A549 (cell line): ENCODE data around the gene B3GALT4. TPM values are rescaled to one million over a fixed set of nuclear protein-coding genes. Genes with fewer than 3 reads are reported as not detected.

ENCODE experiments used
- ATAC-seq, 2 experiments: fragments of 200-7000 bp in 1 of 2; fragments of >200 bp in 1 of 2; cut with Nextera tagmentation in 1 of 2; cut with Tn5 transposase in 1 of 2; 3 replicates each; pipeline versions ENCODE4 v1.8.0 to v1.9.1; 2018 to 2020; ENCODE audit warnings: mild to moderate bottlenecking in 1 of 2, moderate library complexity in 1 of 2
- CTCF ChIA-PET: fragments of 300-600 bp; sonication (Branson Sonifier 250); formaldehyde crosslinking; extraction: SDS; loops from one replicate; lab custom pipeline; 2021; ENCODE audit warnings: antibody characterized with exemption, inconsistent platforms; lab: Yijun Ruan, JAX
- POLR2A ChIA-PET: fragments of 350-600 bp; formaldehyde crosslinking; extraction: SDS; loops from one replicate; lab custom pipeline; 2021; ENCODE audit warnings: antibody characterized with exemption, inconsistent platforms; lab: Yijun Ruan, JAX
- DNase-seq, 2 experiments: peaks; one replicate each; pipeline versions ENCODE4 v3.0.0 to v3.0.0-alpha.2; 2011 to 2016; ENCODE audit warnings: low read depth in 1 of 2, low spot score in 1 of 2
- FAIRE-seq: peaks from 2 replicates; lab custom pipeline; 2011; peaks lifted over from hg19 to GRCh38; lab: Jason Lieb, UNC
- H3K27ac ChIP-seq, 2 experiments: fragments of >200 bp; sonication (Bioruptor Twin); formaldehyde crosslinking; 3 replicates each; pipeline ENCODE4 v1.5.1; 2016 to 2017
- H3K4me1 ChIP-seq: fragments of >200 bp; sonication (Bioruptor Twin); formaldehyde crosslinking; 3 replicates; pipeline ENCODE4 v1.6.1; 2016
- H3K4me2 ChIP-seq: fragments of >200 bp; sonication (Bioruptor Twin); formaldehyde crosslinking; 3 replicates; pipeline ENCODE4 v1.6.1; 2016
- H3K4me3 ChIP-seq: fragments of >200 bp; sonication (Bioruptor Twin); formaldehyde crosslinking; 3 replicates; pipeline ENCODE4 v1.5.1; 2016
- H3K9me3 ChIP-seq: fragments of >200 bp; sonication (Bioruptor Twin); formaldehyde crosslinking; 3 replicates; pipeline ENCODE4 v1.6.1; 2016
- CEBPB ChIP-seq, 2 experiments: fragments of >200 bp in 1 of 2; sonication (Bioruptor Twin) in 1 of 2; formaldehyde crosslinking in 1 of 2; IDR thresholded peaks; 2 replicates each; pipeline ENCODE4 v1.6.1; 2012 to 2016
- EHF ChIP-seq: fragments of 250-450 bp; sonication (Bioruptor Pico); IDR thresholded peaks from 2 replicates; pipeline ENCODE4 v1.5.0; 2020; ENCODE audit warnings: mild to moderate bottlenecking
- EHMT2 ChIP-seq: fragments of 200-600 bp; sonication (generic); IDR thresholded peaks from 2 replicates; pipeline ENCODE4 v1.6.1; 2016; ENCODE audit warnings: antibody characterized with exemption, low read depth, mild to moderate bottlenecking, moderate library complexity
- ESRRA ChIP-seq: fragments of 150-350 bp; IDR thresholded peaks from 2 replicates; pipeline ENCODE4 v1.6.1; 2014; ENCODE audit warnings: mild to moderate bottlenecking, low read length, borderline replicate concordance
- FOSB ChIP-seq: fragments of 250-450 bp; sonication (Bioruptor Pico); IDR thresholded peaks from 2 replicates; pipeline ENCODE4 v1.5.0; 2020; ENCODE audit warnings: mild to moderate bottlenecking, moderate library complexity
- HEYL ChIP-seq: fragments of 250-450 bp; sonication (Bioruptor Pico); IDR thresholded peaks from 2 replicates; pipeline ENCODE4 v1.8.0; 2021; ENCODE audit warnings: mild to moderate bottlenecking, moderate library complexity
- HOXB13 ChIP-seq: fragments of 250-450 bp; sonication (Bioruptor Pico); IDR thresholded peaks from 2 replicates; pipeline ENCODE4 v1.5.0; 2020; ENCODE audit warnings: low read depth, mild to moderate bottlenecking, moderate library complexity
- JUN ChIP-seq, 2 experiments: fragments of >200 bp; sonication (Bioruptor Twin); formaldehyde crosslinking; IDR thresholded peaks; 2 replicates in 1 of 2; 3 replicates in 1 of 2; pipeline ENCODE4 v1.6.1; 2016 to 2017
- JUNB ChIP-seq: fragments of >200 bp; sonication (Bioruptor Twin); formaldehyde crosslinking; IDR thresholded peaks from 2 replicates; pipeline ENCODE4 v1.6.1; 2016
- MAFK ChIP-seq: fragments of 450-650 bp; IDR thresholded peaks from 2 replicates; pipeline ENCODE4 v1.6.1; 2014; ENCODE audit not compliant: partially characterized antibody
- NFE2L2 ChIP-seq: fragments of 150-350 bp; conservative IDR thresholded peaks from 2 replicates; pipeline ENCODE4 v1.6.1; 2014; ENCODE audit warnings: low read length
- NPAS2 ChIP-seq: fragments of 250-450 bp; sonication (Bioruptor Pico); IDR thresholded peaks from 2 replicates; pipeline ENCODE4 v1.8.0; 2022; ENCODE audit warnings: mild to moderate bottlenecking, moderate library complexity, borderline replicate concordance
- NR3C1 ChIP-seq: fragments of >200 bp; sonication (Bioruptor Twin); formaldehyde crosslinking; IDR thresholded peaks from 3 replicates; pipeline ENCODE4 v1.6.1; 2017
- POLR2A ChIP-seq: IDR thresholded peaks from 2 replicates; pipeline ENCODE4 v1.6.1; 2012; ENCODE audit warnings: mild to moderate bottlenecking, low read length
- POLR2AphosphoS2 ChIP-seq: conservative IDR thresholded peaks from 2 replicates; pipeline ENCODE4 v1.6.1; 2012; ENCODE audit warnings: low read length, improper control_type of control experiment, inconsistent platforms
- RFX5 ChIP-seq: fragments of 450-650 bp; IDR thresholded peaks from 2 replicates; pipeline ENCODE4 v1.7.1; 2014; ENCODE audit warnings: antibody characterized with exemption, mild to moderate bottlenecking, moderate library complexity
- RNF2 ChIP-seq: fragments of 200-600 bp; sonication (generic); IDR thresholded peaks from 2 replicates; pipeline ENCODE4 v1.6.1; 2016; ENCODE audit warnings: low read depth, mild to moderate bottlenecking, antibody characterized with exemption, moderate library complexity, borderline replicate concordance
- SMC3 ChIP-seq: fragments of >200 bp; sonication (Bioruptor Twin); formaldehyde crosslinking; IDR thresholded peaks from 3 replicates; pipeline ENCODE4 v1.6.1; 2018; ENCODE audit warnings: inconsistent platforms
- SREBF2 ChIP-seq: fragments of 450-650 bp; IDR thresholded peaks from 2 replicates; pipeline ENCODE4 v1.6.1; 2014; ENCODE audit warnings: mild to moderate bottlenecking, moderate library complexity
- TFCP2L1 ChIP-seq: fragments of 250-450 bp; sonication (Bioruptor Pico); IDR thresholded peaks from 2 replicates; pipeline ENCODE4 v1.5.0; 2021; ENCODE audit warnings: mild to moderate bottlenecking
- ZC3H11A ChIP-seq: fragments of 450-650 bp; IDR thresholded peaks from 2 replicates; pipeline ENCODE4 v1.6.1; 2014; ENCODE audit warnings: antibody characterized with exemption, mild to moderate bottlenecking
- WGBS: methylation state at CpG from one replicate; pipeline ENCODE4 v1.1.6; 2017; ENCODE audit errors: missing lambda C conversion rate; 5-methylcytosine and 5-hydroxymethylcytosine counted together
- polyA plus RNA-seq, 4 experiments: library from polyadenylated mRNA; depleted of rRNA in 3 of 4; stranded (reverse); fragments of >200 nt; fragmentation: RNase III in 1 of 4; extraction: RNeasy Plus Mini Kit Qiagen cat#74134 plus additional on column Dnase treatment in 1 of 4; gene quantifications; 2 replicates in 3 of 4; 3 replicates in 1 of 4; pipeline ENCODE4 v1.2.3, GENCODE V29; 2011 to 2017
- TF ChIP-seq, protein P1 (sequence below): fragments of 150-350 bp; IDR thresholded peaks from 2 replicates; pipeline ENCODE4 v1.6.1; 2014; ENCODE audit warnings: low read depth, mild to moderate bottlenecking, low read length
- TF ChIP-seq, protein P2 (sequence below): IDR thresholded peaks from 2 replicates; pipeline ENCODE4 v1.6.1; 2012
- TF ChIP-seq, protein P3 (sequence below): fragments of >200 bp; sonication (Bioruptor Twin); formaldehyde crosslinking; IDR thresholded peaks from 3 replicates; pipeline ENCODE4 v1.6.1; 2016
- TF ChIP-seq, protein P4 (sequence below): fragments of 450-650 bp; IDR thresholded peaks from 2 replicates; pipeline ENCODE4 v1.6.1; 2014; ENCODE audit warnings: antibody characterized with exemption
- TF ChIP-seq, protein P5 (sequence below): IDR thresholded peaks from 2 replicates; pipeline ENCODE4 v1.6.1; 2012

Gene B3GALT4
- polyA plus RNA-seq, 2 of the 4 experiments (the other 2 are of a cell fraction): 0.27 to 0.54 TPM

DNA sequence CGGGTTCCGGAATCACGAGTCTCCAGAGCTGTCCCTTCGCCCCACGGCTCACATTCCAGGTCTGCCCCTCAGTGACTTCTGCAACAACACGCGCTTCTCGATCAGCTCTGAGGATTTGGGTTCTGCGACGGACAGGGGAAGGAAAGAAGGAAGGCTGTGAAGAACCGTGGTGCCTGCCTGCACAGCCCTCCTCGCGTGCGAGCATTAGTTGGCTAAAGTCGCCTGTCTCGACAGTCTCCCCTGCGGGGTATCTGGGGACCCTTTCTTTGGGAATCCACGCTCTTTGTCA is 28.3 kb upstream of the B3GALT4 start:
- TF ChIP-seq FOSB (no peak), TFCP2L1 (no peak), HEYL (no peak), ESRRA (no peak)
- TF ChIP-seq, protein P1, sequence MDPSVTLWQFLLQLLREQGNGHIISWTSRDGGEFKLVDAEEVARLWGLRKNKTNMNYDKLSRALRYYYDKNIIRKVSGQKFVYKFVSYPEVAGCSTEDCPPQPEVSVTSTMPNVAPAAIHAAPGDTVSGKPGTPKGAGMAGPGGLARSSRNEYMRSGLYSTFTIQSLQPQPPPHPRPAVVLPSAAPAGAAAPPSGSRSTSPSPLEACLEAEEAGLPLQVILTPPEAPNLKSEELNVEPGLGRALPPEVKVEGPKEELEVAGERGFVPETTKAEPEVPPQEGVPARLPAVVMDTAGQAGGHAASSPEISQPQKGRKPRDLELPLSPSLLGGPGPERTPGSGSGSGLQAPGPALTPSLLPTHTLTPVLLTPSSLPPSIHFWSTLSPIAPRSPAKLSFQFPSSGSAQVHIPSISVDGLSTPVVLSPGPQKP: no peak
- TF ChIP-seq, protein P2, sequence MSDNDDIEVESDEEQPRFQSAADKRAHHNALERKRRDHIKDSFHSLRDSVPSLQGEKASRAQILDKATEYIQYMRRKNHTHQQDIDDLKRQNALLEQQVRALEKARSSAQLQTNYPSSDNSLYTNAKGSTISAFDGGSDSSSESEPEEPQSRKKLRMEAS: no peak
- TF ChIP-seq, all 56 proteins: peak for 0

DNA sequence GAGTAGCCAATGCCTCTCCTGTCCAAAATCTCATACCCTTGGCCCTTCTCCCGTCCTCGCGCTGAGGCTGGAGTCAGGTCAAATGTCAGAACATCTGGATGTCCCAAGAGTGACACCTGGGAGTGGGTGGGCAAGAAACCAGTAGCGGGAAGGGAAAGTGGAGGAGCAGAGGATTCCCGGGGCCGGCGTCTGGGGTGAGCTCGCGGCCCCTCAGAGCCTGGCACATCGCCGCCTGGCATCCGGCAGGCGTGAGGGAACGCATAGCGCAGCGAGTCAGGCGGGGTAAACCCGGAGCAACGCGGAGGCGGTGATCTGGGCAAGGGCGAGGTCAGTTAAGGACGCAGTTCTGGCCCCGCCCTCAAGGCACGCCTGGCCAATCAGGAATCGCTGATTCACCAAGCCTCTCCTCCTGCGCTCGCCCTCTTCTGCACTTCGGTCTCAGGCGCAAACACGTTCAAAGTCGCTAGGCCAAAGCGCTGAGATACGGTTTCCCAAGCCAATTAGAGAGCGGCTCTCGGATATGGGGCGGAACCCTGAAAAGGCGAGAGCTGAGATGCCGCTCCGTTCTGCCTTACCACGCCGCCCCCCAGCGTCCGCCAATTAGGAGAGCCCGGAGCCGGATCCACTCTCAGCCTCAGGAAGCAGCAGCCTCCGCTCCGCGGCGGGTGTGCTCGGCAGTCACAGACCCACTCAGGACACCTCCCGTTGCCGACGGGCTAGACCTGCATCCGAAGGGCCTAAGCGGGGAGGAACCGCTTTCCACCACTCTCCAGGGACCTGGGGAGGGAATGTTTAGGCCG is 27.8 kb upstream of the B3GALT4 start:
- peaks cover 11% of the 10 kb centered on the region for H3K4me1 ChIP-seq
- POLR2A ChIA-PET: interaction anchor here (1.5 to 2.7 kb wide), 5 partner anchors 19 to 277 kb away, joined by 3 to 17 read pairs (median 13); partner anchors contain the start of genes B3GALT4, RING1, RPS18 and VPS52
- CTCF ChIA-PET: interaction anchor here (0.6 to 3.7 kb wide), 43 partner anchors 8 to 363 kb away, joined by 3 to 39 read pairs (median 7); partner anchors contain the start of genes B3GALT4, HLA-DOA, HSD17B8 and RING1
- H3K4me2 ChIP-seq: peak overlapping the region; percentile 99
- 2% methylated on average over 30 of the region's 58 CpGs for WGBS
- TF ChIP-seq SREBF2 (no peak), NR3C1 (no peak), POLR2A (peak; percentile 79), POLR2AphosphoS2 (no peak), NPAS2 (no peak), JUN (IDR thresholded peaks at IDR 0.05) (peak; percentile 53 to 68; a peak in 4 of 5 replicates), EHMT2 (no peak), JUNB (no peak), MAFK (peak; percentile 76), RFX5 (no peak), SMC3 (no peak), EHF (no peak), NFE2L2 (no peak), ESRRA (peak; percentile 20; the same call in 1 of the 2 replicates), HOXB13 (CRISPR knock-in tag) (no peak), ZC3H11A (no peak), CEBPB (IDR thresholded peaks at IDR 0.05) (no peak), RNF2 (no peak)
- TF ChIP-seq, protein P3, sequence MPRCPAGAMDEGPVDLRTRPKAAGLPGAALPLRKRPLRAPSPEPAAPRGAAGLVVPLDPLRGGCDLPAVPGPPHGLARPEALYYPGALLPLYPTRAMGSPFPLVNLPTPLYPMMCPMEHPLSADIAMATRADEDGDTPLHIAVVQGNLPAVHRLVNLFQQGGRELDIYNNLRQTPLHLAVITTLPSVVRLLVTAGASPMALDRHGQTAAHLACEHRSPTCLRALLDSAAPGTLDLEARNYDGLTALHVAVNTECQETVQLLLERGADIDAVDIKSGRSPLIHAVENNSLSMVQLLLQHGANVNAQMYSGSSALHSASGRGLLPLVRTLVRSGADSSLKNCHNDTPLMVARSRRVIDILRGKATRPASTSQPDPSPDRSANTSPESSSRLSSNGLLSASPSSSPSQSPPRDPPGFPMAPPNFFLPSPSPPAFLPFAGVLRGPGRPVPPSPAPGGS: 0 out of 3 replicates have a peak, but pooled peaks have one; percentile 39
- TF ChIP-seq, protein P4, sequence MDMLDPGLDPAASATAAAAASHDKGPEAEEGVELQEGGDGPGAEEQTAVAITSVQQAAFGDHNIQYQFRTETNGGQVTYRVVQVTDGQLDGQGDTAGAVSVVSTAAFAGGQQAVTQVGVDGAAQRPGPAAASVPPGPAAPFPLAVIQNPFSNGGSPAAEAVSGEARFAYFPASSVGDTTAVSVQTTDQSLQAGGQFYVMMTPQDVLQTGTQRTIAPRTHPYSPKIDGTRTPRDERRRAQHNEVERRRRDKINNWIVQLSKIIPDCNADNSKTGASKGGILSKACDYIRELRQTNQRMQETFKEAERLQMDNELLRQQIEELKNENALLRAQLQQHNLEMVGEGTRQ: no peak
- TF ChIP-seq, protein P5, sequence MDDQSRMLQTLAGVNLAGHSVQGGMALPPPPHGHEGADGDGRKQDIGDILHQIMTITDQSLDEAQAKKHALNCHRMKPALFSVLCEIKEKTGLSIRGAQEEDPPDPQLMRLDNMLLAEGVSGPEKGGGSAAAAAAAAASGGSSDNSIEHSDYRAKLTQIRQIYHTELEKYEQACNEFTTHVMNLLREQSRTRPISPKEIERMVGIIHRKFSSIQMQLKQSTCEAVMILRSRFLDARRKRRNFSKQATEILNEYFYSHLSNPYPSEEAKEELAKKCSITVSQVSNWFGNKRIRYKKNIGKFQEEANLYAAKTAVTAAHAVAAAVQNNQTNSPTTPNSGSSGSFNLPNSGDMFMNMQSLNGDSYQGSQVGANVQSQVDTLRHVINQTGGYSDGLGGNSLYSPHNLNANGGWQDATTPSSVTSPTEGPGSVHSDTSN: no peak; the same call in 1 of the 2 replicates
- TF ChIP-seq, protein P2: no peak
- peak; percentile 95 to 96 for ATAC-seq
- peak overlapping the region; percentile 91 to 92 for H3K27ac ChIP-seq
- peak; percentile 32 for FAIRE-seq
- H3K9me3 ChIP-seq: no peaks in the 10 kb centered on the region
- DNase-seq: peak; percentile 70 to 97
- peak overlapping the region; percentile 68 for H3K4me3 ChIP-seq

More for the DNA sequence above, 28.3 kb upstream of the B3GALT4 start:
- 2% methylated on average over 18 of the region's 18 CpGs for WGBS
- CTCF ChIA-PET: interaction anchor here (0.6 to 3.7 kb wide), 45 partner anchors 9 to 363 kb away, joined by 3 to 39 read pairs (median 6); partner anchors contain the start of genes B3GALT4, HLA-DMA, HLA-DOA and HLA-DPB1
- H3K4me3 ChIP-seq: peak overlapping the region; percentile 68
- peaks cover 11% of the 10 kb centered on the region for H3K4me1 ChIP-seq
- POLR2A ChIA-PET: interaction anchor here (2.1 to 2.7 kb wide), 3 partner anchors 23 to 277 kb away, joined by 13 to 17 read pairs (median 16); partner anchors contain the start of genes RING1, RPS18 and VPS52
- no peak for FAIRE-seq
- no peak for DNase-seq
- peak overlapping the region; percentile 90 for H3K4me2 ChIP-seq
- no peaks in the 10 kb centered on the region for H3K9me3 ChIP-seq
- peak overlapping the region; percentile 64 to 91 for H3K27ac ChIP-seq
- peak; percentile 33 to 45 for ATAC-seq
